HG02938 (cell line): Measurements from ENCODE around the gene NUP98.
"Not testable (repeated sequence)": the region's sequence is repeated elsewhere in the genome, so short reads cannot be mapped to it uniquely, and the experiment has no call there.

Experiments used
- ATAC-seq: cut with Tn5 transposase; IDR thresholded peaks from one replicate; pipeline ENCODE4 v1.9.1; 2021; ENCODE audit warnings: mild to moderate bottlenecking, moderate library complexity; ENCODE audit not compliant: unreplicated experiment

The NUP98 gene

GRCh38 chr11:3645552-3645951 is 151.8 kb downstream of the NUP98 start:
- ATAC-seq, result no peak

DNA sequence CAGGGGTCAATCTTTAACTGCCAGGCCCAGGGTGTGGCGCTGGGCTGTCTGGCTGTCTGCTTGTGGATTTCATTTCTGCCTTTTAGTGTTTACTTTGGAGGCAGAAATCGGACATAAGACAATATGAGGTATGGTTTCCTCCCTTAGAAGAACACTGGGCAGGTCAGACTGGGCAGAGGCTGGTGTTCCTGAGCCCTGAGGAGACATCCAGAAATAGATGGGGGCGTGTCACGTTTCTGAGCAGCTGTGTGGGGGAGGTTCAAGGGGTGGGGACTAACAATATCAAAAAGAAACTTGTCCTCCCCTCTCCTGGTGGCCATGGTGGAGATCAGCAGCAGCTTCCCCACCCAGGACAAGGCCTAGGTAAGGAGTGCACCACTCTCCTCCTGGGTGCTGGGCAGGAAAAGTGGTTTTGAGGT is 152.5 kb downstream of the NUP98 start, which contains the start of gene ART1:
Gene ART1, plus strand, starts transcription at position 312 of the 419 bp plus-strand sequence. CDS start 14,086 bp downstream, outside the sequence.
- ATAC-seq, result no peak

GRCh38 chr11:3643102-3643546 is 154.2 kb downstream of the NUP98 start:
- ATAC-seq, result not testable (repeated sequence)

DNA sequence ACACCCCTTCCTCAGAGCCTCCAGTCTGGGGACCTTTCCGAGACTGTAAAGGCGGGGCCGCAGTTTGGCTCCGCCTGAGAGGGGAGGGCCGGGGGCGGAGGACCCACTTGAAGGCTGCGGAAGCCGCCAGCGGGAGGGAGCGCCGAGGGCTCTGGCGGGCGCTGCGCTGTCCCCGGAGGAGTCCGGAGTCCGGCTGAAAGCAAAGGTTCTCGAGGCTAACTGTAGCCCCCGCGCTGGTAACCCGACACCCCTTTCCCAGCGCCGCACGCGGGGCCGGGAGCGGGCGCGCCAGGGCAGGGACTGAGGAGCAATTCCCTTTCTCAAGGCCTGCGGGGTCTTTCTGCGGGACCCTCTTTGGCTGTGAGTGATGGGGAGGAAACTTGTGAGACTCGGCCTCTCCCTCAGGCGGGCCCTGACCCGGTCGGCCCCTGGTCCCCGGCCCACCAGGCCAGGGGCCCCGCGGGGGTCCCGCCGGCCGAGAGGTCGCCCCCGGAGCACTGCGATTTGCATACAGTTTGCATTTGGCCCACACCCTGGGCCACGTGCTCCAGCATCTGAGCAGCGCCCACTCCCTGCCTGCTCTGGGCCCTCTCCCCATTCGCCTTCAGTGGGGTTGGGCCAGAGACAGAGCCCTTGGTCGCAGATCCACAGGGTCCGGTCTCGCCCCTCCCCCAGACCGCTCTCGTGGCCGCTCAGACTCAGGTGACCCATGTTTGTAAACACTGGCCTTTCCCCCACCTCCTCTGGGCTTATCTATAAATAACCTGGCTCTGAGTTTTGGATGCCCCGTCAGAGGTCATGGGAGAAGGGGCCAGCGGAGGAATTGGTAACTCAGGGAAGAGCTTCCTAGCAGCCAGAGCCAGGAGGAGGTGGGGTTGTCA is 155.0 kb downstream of the NUP98 start:
- ATAC-seq, result no peak

DNA sequence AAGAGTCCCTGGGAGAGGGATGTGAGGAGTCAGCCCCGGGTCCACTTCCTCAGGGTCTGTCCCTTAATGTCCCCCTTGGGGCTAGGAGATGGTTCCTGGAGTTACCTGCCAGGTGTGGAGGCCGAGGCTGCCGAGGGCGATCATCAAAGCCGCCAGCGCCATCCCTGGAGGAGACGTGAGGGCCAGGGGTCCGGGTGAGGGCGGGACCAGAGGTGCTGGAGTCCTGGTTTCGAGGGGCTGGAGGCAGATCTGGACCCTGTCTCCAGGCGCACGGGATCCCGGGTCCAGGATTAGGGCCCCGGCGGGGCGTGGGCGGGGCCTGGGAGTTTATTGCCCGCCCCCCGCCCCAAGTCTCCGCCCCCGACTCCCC is 155.7 kb downstream of the NUP98 start, which contains the start of gene ART5:
Gene ART5, minus strand, starts transcription at position 292 of the 370 bp plus-strand sequence. Its CDS starts 130 bp downstream, at position 162.
- ATAC-seq, result no peak

- ATAC-seq, result no peak
Observed at GRCh38 chr11:3641191-3641590, 156.2 kb downstream of the NUP98 start.

DNA sequence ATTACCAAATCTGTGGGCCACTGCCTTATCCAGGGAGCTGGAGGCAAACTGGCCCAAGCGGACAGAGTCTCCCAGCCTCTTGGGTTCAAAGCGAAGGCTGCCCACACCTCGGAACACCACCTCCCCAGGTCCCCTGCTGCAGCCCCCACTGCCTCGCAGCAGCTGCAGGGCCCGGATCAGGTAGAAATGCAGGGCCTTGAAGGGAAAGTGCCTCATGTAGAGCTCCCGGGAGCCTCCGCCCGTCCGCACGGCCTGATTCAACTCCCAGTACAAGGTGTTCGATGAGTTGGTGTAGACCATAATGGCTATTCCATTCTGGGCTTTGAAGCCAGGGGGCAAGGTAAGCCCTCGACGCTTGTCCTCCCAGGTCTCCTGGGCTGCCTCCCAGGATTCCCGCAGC is 157.5 kb downstream of the NUP98 start:
- ATAC-seq, result no peak

DNA sequence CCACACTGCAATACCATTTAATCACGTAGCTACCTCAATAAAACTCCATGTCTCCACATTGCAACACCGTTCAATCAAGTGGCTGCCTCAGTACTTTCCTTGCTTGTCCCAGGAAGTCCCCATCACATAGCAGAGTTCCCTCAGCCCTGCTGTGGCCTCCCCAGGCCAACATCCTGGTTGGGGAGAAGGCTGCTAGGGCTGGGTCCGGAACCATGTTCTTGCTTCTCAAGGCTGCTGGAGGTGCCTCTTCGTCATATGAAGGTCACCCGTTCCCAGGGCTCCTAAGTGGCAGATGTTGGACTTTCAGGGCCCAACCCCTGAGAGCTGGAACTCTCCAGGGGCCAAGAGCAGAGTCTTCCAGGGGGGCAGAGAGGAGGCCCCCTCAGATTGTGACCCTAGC is 158.8 kb downstream of the NUP98 start:
- ATAC-seq, result no peak

DNA sequence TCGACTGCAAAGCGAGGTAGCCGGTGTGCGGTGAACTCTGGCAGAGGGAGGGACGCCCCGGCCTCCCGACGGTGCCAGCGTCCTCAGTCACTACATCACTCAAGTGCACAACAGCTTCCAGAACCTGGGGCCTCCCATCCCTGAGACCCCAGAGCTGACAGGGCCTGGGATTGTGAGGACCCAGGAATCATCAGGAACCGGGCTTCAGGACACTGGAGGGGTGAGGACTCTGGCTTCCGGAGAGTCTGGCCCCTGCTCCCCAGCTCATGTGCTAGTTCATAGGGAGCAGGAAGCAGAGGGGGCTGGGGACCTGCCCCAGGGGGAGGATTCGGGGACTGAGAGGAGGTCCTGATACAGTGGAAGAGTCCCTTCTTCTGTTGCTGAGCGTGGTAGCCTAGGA is 160.2 kb downstream of the NUP98 start:
- ATAC-seq, result no peak

DNA sequence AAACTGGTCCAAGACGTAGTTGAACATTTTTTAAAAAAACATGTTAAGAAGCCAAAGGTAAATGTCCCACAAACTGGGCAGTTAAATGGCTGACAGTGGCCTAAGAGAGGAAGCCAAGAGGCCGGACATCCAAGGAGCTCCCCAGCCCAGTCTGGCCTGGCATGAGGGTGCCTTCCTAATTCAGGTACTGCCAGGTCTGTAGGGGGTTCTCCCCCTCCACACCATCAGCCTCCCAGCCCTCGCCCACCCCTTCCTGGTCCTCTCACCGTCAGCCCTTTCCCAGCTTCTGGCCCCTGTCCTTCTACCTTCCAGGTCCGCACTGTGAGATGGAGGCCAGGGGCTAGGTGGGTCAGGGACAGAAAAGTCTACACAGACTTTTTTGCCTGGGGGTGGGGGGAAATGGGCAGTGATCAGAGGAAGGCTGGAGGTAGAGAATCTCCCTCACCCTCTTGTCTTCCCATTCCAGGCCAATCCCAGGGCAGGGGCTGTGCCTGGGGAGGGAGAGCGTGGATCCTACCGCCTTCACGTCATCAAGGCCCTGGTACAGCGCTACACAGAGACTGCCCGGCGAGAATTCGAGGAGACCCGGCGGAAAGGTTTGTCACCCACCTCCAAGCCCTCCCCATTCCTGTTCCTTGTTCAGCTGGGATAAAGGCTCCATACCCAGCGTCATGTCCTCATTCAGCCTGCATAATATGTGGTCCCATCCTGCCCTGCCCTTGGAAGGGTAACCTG is 161.5 kb downstream of the NUP98 start:
- ATAC-seq, result no peak

GRCh38 chr11:3632070-3632660 is 165.2 kb downstream of the NUP98 start:
- no peak for ATAC-seq

DNA sequence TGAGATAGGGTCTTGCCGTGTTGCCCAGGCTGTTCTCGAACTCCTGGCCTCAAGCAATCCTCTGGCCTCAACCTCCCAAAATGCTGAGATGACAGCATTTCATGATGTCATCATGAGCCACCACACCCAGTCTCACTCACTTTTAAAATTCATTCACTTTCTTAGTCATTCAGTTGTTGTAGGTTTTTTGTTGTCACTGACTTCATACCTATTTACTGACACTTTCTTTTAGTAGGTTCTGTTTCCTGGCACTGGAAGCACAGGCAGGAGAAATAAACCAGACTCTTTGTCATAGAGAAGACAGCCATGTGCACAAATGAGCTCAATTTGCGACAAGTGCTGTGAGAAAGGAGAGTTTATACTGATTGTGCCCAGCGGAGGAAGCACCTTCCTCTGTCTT is 166.0 kb downstream of the NUP98 start:
- no peak for ATAC-seq

GRCh38 chr11:3627291-3627690 is 170.1 kb downstream of the NUP98 start:
- no peak for ATAC-seq

- no peak for ATAC-seq
Observed at GRCh38 chr11:3626250-3626960, 170.9 kb downstream of the NUP98 start.
